ENCODE data around the gene CAPZA2. TPM values are rescaled to one million over a fixed set of nuclear protein-coding genes. Genes with fewer than 3 reads are reported as not detected.

Gene CAPZA2
- total and polyA plus RNA-seq, 10 of the 15 experiments (the other 5 are each of a cell fraction or from before 2014, with no cell fraction given), result 50.0 to 379 (median 117) TPM

DNA sequence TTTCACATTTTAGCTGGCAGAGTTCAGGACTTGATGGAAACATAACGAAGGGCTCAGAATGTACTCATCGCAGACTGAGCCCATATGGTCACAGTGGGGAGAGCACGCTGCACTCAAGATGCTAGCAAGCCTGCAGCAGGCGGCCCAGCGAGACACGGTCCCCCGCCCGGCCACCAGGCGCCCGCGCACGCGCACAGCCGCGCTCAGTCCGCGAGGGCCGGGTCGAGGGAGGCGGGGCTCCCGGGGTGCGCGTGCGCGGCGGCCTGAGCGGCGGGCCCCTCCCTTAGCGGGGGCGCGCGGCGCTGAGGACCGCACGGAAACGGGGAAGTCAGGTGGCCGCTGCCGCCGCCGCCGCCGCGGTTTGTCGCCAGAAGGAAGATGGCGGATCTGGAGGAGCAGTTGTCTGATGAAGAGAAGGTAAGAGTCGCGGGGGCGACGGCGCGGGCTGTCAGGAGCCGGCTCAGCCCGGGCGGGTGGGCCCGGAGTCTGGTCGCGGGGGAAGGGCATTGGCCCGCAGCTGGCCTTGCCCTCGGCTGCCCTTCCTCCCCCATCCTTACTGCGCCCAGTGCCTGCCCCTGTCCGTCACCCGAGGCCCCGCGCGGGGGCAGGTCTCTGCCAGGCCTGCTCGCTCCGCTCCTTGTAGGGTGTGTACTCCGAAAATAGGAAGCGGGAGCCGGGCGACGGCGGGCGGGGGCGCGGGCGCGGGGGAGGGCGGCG lies at the start of gene CAPZA2 (continued):
- TF ChIP-seq, protein P1, sequence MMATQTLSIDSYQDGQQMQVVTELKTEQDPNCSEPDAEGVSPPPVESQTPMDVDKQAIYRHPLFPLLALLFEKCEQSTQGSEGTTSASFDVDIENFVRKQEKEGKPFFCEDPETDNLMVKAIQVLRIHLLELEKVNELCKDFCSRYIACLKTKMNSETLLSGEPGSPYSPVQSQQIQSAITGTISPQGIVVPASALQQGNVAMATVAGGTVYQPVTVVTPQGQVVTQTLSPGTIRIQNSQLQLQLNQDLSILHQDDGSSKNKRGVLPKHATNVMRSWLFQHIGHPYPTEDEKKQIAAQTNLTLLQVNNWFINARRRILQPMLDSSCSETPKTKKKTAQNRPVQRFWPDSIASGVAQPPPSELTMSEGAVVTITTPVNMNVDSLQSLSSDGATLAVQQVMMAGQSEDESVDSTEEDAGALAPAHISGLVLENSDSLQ (IDR thresholded peaks at IDR 0.05), result peak; percentile 90
- no peak for TF ChIP-seq MYB (IDR thresholded peaks at IDR 0.05; ENCODE audit: borderline replicate concordance, low read depth, low read length)
- TF ChIP-seq, protein P2, sequence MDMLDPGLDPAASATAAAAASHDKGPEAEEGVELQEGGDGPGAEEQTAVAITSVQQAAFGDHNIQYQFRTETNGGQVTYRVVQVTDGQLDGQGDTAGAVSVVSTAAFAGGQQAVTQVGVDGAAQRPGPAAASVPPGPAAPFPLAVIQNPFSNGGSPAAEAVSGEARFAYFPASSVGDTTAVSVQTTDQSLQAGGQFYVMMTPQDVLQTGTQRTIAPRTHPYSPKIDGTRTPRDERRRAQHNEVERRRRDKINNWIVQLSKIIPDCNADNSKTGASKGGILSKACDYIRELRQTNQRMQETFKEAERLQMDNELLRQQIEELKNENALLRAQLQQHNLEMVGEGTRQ (IDR thresholded peaks at IDR 0.05; ENCODE audit: borderline replicate concordance, low read depth, low read length), result peak; percentile 2; the same call in 1 of the 2 replicates
- peak; percentile 37; the same call in 1 of the 2 replicates for TF ChIP-seq CREB1 (IDR thresholded peaks at IDR 0.05; ENCODE audit: low read depth)
- TF ChIP-seq, protein P3, sequence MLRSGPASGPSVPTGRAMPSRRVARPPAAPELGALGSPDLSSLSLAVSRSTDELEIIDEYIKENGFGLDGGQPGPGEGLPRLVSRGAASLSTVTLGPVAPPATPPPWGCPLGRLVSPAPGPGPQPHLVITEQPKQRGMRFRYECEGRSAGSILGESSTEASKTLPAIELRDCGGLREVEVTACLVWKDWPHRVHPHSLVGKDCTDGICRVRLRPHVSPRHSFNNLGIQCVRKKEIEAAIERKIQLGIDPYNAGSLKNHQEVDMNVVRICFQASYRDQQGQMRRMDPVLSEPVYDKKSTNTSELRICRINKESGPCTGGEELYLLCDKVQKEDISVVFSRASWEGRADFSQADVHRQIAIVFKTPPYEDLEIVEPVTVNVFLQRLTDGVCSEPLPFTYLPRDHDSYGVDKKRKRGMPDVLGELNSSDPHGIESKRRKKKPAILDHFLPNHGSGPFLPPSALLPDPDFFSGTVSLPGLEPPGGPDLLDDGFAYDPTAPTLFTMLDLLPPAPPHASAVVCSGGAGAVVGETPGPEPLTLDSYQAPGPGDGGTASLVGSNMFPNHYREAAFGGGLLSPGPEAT (IDR thresholded peaks at IDR 0.05; ENCODE audit: low read depth), result 0 out of 2 replicates have a peak, but pooled peaks have one; percentile 22
- TF ChIP-seq MTA3 (IDR thresholded peaks at IDR 0.05; ENCODE audit: borderline replicate concordance, low read length), result no peak
- TF ChIP-seq MXI1 (IDR thresholded peaks at IDR 0.05; ENCODE audit: low read depth, low read length), result peak; percentile 41; the same call in 1 of the 2 replicates
- TF ChIP-seq ZSCAN29 (IDR thresholded peaks at IDR 0.05), result 0 out of 2 replicates have a peak, but pooled peaks have one; percentile 30
- no peak for TF ChIP-seq MTA2 (IDR thresholded peaks at IDR 0.05; ENCODE audit: low read depth)
- TF ChIP-seq NR2F1 (conservative IDR thresholded peaks at IDR 0.05), result no peak; the same call in 1 of the 2 replicates
- no peak for TF ChIP-seq CBX5 (IDR thresholded peaks at IDR 0.05; ENCODE audit: low read depth)
- TF ChIP-seq POLR2A (IDR thresholded peaks at IDR 0.05; ENCODE audit: low read depth, low read length), result peak; percentile 90
- peak; percentile 75; the same call in 1 of the 2 replicates for TF ChIP-seq LARP7 (IDR thresholded peaks at IDR 0.05)
- TF ChIP-seq IKZF1 (conservative IDR thresholded peaks at IDR 0.05), result peak; percentile 97
- no peak for TF ChIP-seq NBN (IDR thresholded peaks at IDR 0.05)
- TF ChIP-seq JUNB (IDR thresholded peaks at IDR 0.05), result no peak
- peak in 1 of 2 experiments; percentile 63; a peak in 2 of 4 replicates for TF ChIP-seq SRF (IDR thresholded peaks at IDR 0.05; ENCODE audit: low read depth in 2 of 2, low read length in 2 of 2)
- TF ChIP-seq, protein P4, sequence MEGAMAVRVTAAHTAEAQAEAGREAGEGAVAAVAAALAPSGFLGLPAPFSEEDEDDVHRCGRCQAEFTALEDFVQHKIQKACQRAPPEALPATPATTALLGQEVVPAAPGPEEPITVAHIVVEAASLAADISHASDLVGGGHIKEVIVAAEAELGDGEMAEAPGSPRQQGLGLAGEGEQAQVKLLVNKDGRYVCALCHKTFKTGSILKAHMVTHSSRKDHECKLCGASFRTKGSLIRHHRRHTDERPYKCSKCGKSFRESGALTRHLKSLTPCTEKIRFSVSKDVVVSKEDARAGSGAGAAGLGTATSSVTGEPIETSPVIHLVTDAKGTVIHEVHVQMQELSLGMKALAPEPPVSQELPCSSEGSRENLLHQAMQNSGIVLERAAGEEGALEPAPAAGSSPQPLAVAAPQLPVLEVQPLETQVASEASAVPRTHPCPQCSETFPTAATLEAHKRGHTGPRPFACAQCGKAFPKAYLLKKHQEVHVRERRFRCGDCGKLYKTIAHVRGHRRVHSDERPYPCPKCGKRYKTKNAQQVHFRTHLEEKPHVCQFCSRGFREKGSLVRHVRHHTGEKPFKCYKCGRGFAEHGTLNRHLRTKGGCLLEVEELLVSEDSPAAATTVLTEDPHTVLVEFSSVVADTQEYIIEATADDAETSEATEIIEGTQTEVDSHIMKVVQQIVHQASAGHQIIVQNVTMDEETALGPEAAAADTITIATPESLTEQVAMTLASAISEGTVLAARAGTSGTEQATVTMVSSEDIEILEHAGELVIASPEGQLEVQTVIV (IDR thresholded peaks at IDR 0.05; ENCODE audit: borderline replicate concordance, partially characterized antibody), result no peak
- TF ChIP-seq JUND (IDR thresholded peaks at IDR 0.05; ENCODE audit: low read depth, low read length), result no peak
- TF ChIP-seq FOXM1 (IDR thresholded peaks at IDR 0.05; ENCODE audit: low read depth, low read length), result no peak
- TF ChIP-seq STAT3 (IDR thresholded peaks at IDR 0.05; ENCODE audit: low read depth, low read length), result no peak
- TF ChIP-seq, protein P5, sequence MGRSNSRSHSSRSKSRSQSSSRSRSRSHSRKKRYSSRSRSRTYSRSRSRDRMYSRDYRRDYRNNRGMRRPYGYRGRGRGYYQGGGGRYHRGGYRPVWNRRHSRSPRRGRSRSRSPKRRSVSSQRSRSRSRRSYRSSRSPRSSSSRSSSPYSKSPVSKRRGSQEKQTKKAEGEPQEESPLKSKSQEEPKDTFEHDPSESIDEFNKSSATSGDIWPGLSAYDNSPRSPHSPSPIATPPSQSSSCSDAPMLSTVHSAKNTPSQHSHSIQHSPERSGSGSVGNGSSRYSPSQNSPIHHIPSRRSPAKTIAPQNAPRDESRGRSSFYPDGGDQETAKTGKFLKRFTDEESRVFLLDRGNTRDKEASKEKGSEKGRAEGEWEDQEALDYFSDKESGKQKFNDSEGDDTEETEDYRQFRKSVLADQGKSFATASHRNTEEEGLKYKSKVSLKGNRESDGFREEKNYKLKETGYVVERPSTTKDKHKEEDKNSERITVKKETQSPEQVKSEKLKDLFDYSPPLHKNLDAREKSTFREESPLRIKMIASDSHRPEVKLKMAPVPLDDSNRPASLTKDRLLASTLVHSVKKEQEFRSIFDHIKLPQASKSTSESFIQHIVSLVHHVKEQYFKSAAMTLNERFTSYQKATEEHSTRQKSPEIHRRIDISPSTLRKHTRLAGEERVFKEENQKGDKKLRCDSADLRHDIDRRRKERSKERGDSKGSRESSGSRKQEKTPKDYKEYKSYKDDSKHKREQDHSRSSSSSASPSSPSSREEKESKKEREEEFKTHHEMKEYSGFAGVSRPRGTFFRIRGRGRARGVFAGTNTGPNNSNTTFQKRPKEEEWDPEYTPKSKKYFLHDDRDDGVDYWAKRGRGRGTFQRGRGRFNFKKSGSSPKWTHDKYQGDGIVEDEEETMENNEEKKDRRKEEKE (IDR thresholded peaks at IDR 0.05), result no peak

Data from GM12878 (cell line).